Vagina (tissue), 2 donors: ENCODE data around the gene DBF4B.

Source experiments
- CTCF ChIP-seq, 3 experiments: fragments of 450-650 bp in 2 of 3; fragments of 200-600 bp in 1 of 3; sonication (generic) in 1 of 3; IDR thresholded peaks; one replicate each; pipeline ENCODE4 v1.5.1; 2017 to 2019; ENCODE audit warnings: antibody characterized with exemption in 3 of 3, mild to moderate bottlenecking in 2 of 3, moderate library complexity in 2 of 3
- POLR2A ChIP-seq, 2 donors: fragments of 450-650 bp; IDR thresholded peaks; one replicate each; pipeline ENCODE4 v1.6.1; 2017; ENCODE audit warnings: antibody characterized with exemption in 2 of 2, mild to moderate bottlenecking in 2 of 2, moderate library complexity in 2 of 2
- POLR2AphosphoS5 ChIP-seq, 2 donors: sonication (generic); formaldehyde crosslinking; IDR thresholded peaks; one replicate each; pipeline ENCODE4 v1.9.0; 2017; ENCODE audit warnings: antibody characterized with exemption in 2 of 2, mild to moderate bottlenecking in 2 of 2, low read depth in 1 of 2; ENCODE audit not compliant: insufficient read depth in 1 of 2

DNA sequence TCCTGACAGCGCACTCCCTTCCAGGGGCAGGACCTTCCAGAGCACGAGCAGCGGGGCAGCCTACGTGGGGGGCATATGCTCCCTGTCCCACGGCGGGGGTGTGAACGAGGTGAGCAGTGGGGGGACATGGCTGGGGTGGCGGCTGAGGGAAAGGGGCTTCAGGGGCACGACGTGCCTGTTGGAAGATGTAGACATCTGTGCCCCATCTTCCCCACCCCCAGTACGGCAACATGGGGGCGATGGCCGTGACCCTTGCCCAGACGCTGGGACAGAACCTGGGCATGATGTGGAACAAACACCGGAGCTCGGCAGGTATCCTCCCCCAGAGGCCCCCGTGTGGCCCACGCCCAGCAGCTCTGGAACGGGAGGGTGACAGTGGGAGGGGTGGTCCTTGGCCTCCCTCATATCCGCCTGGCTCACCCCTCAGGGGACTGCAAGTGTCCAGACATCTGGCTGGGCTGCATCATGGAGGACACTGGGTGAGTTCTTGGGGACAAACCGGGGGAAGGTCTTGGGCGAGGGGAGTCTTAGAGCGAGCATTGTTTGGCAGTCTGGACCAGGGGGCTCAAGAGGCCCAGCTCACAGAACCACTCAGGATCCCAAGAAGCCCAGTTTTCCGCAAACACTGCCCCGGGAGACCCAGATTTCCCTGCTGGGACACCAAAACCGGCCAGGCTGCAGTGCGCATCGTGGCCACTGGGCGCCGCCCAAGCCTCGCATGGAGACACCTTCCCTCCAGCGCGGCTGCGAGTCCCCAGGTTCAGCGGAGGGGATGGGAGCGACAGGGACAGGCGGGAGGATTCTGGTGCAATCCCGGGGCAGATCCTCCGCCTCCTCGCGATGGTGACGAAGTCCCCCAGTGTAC, 66.0 kb downstream of the DBF4B start:
- peak; percentile 87 to 96 (median 94) for TF ChIP-seq CTCF (IDR thresholded peaks at IDR 0.05)
- no peak for TF ChIP-seq POLR2A (IDR thresholded peaks at IDR 0.05)
- TF ChIP-seq POLR2AphosphoS5 (IDR thresholded peaks at IDR 0.05; ENCODE audit: insufficient read depth in 1 of 2, low read depth in 1 of 2): no peak
